ENCODE data around the gene GALNT18. TPM values are rescaled to one million over a fixed set of nuclear protein-coding genes. Genes with fewer than 3 reads are reported as not detected.

The GALNT18 gene
- total RNA-seq, 1 donor from 2014 or later = not detected

- CTCF ChIA-PET = no interaction called here
- Mint-ChIP-seq H3K9me3 (no peaks in the 10 kb centered on the region), H3K4me3 (no peak overlapping the region), H3K4me1 (no peaks in the 10 kb centered on the region), H3K27ac (no peak overlapping the region), H3K36me3 (ENCODE audit: low read depth) (no peaks in the 10 kb centered on the region), H3K27me3 (no peaks in the 10 kb centered on the region)
- DNase-seq = no peak
- POLR2A ChIA-PET = no interaction called here
- intact Hi-C loops (cut with micrococcal nuclease) = no loop called here
- TF ChIP-seq CTCF (IDR thresholded peaks at IDR 0.05) = no peak
- ATAC-seq (ENCODE audit: low read depth) = no peak
Observed at GRCh38 chr11:11394241-11394640, 227.6 kb downstream of the GALNT18 start.

GRCh38 chr11:11391796-11392463 is 229.9 kb downstream of the GALNT18 start:
- intact Hi-C loops (cut with micrococcal nuclease) = no loop called here

GRCh38 chr11:11391169-11391568 is 230.6 kb downstream of the GALNT18 start:
- Mint-ChIP-seq H3K9me3 (no peaks in the 10 kb centered on the region), H3K36me3 (ENCODE audit: low read depth) (no peaks in the 10 kb centered on the region), H3K4me3 (no peak overlapping the region), H3K27me3 (no peaks in the 10 kb centered on the region), H3K27ac (no peak overlapping the region), H3K4me1 (no peaks in the 10 kb centered on the region)
- DNase-seq (no peak), ATAC-seq (ENCODE audit: low read depth) (no peak)
- intact Hi-C loops (cut with micrococcal nuclease) = no loop called here
- TF ChIP-seq CTCF (IDR thresholded peaks at IDR 0.05) = no peak
- POLR2A ChIA-PET = no interaction called here
- CTCF ChIA-PET = no interaction called here

More at GRCh38 chr11:11391796-11392463, 229.9 kb downstream of the GALNT18 start:
- Mint-ChIP-seq H3K36me3 (ENCODE audit: low read depth) (no peaks in the 10 kb centered on the region), H3K9me3 (no peaks in the 10 kb centered on the region), H3K4me1 (no peaks in the 10 kb centered on the region), H3K4me3 (no peak overlapping the region), H3K27ac (no peak overlapping the region), H3K27me3 (no peaks in the 10 kb centered on the region)
- DNase-seq (no peak), ATAC-seq (ENCODE audit: low read depth) (no peak)
- ChIA-PET POLR2A (no interaction called here), CTCF (no interaction called here)
- no peak for TF ChIP-seq CTCF (IDR thresholded peaks at IDR 0.05)

GRCh38 chr11:11390068-11390771 is 231.6 kb downstream of the GALNT18 start:
- H3K27me3 Mint-ChIP-seq = no peaks in the 10 kb centered on the region
- no peaks in the 10 kb centered on the region for H3K9me3 Mint-ChIP-seq
- no peak overlapping the region for H3K4me3 Mint-ChIP-seq
- no peaks in the 10 kb centered on the region for H3K4me1 Mint-ChIP-seq
- DNase-seq = no peak
- no peak for TF ChIP-seq CTCF (IDR thresholded peaks at IDR 0.05)
- intact Hi-C loops (cut with micrococcal nuclease) = no loop called here
- no peak for ATAC-seq (ENCODE audit: low read depth)
- ChIA-PET CTCF (no interaction called here), POLR2A (no interaction called here)
- H3K36me3 Mint-ChIP-seq (ENCODE audit: low read depth) = no peaks in the 10 kb centered on the region
- H3K27ac Mint-ChIP-seq = no peak overlapping the region

- Mint-ChIP-seq H3K4me3 (no peak overlapping the region), H3K4me1 (no peaks in the 10 kb centered on the region), H3K9me3 (no peaks in the 10 kb centered on the region), H3K36me3 (ENCODE audit: low read depth) (no peaks in the 10 kb centered on the region), H3K27me3 (no peaks in the 10 kb centered on the region), H3K27ac (no peak overlapping the region)
- intact Hi-C loops (cut with micrococcal nuclease) = no loop called here
- ChIA-PET CTCF (no interaction called here), POLR2A (no interaction called here)
- DNase-seq (no peak), ATAC-seq (ENCODE audit: low read depth) (no peak)
- no peak for TF ChIP-seq CTCF (IDR thresholded peaks at IDR 0.05)
Observed at GRCh38 chr11:11389238-11389637, 232.6 kb downstream of the GALNT18 start.

All from activated B cell treated with CpG ODN at 0.5 μM for 24 hours (primary cell).